Measurements from ENCODE around the gene UBE2E2. TPM values are rescaled to one million over a fixed set of nuclear protein-coding genes. Genes with fewer than 3 reads are reported as not detected.

Gene UBE2E2
- total RNA-seq, 3 donors from 2014 or later: 31.5 to 96.2 (median 59.7) TPM

GRCh38 chr3:23574822-23575315 lies 371.7 kb downstream of the UBE2E2 start:
- no peak for DNase-seq (ENCODE audit: low spot score in 2 of 2)
- Histone ChIP-seq H3K27me3 (no peaks in the 10 kb centered on the region), H3K4me3 (no peak overlapping the region), H3K4me1 (no peaks in the 10 kb centered on the region), H3K36me3 (no peaks in the 10 kb centered on the region), H3K27ac (no peak overlapping the region), H3K9me3 (no peaks in the 10 kb centered on the region)
- no peak for TF ChIP-seq POLR2A (IDR thresholded peaks at IDR 0.05)
- TF ChIP-seq POLR2AphosphoS5 (IDR thresholded peaks at IDR 0.05): no peak
- TF ChIP-seq CTCF (IDR thresholded peaks at IDR 0.05): no peak
- intact Hi-C loops (cut with DNase I; ENCODE audit: low total_unique reads): no loop called here

- Histone ChIP-seq H3K36me3 (no peaks in the 10 kb centered on the region), H3K27ac (no peak overlapping the region), H3K4me3 (no peak overlapping the region), H3K9me3 (no peaks in the 10 kb centered on the region), H3K27me3 (no peaks in the 10 kb centered on the region), H3K4me1 (no peaks in the 10 kb centered on the region)
- no peak for DNase-seq (ENCODE audit: low spot score in 2 of 2)
- TF ChIP-seq CTCF (IDR thresholded peaks at IDR 0.05) (no peak), POLR2A (IDR thresholded peaks at IDR 0.05) (no peak), POLR2AphosphoS5 (IDR thresholded peaks at IDR 0.05) (no peak)
- intact Hi-C loops (cut with DNase I; ENCODE audit: low total_unique reads): no loop called here
Observed at GRCh38 chr3:23575697-23576096, 372.6 kb downstream of the UBE2E2 start.

GRCh38 chr3:23576379-23576959 lies 373.3 kb downstream of the UBE2E2 start:
- DNase-seq (ENCODE audit: low spot score in 2 of 2): no peak
- H3K36me3 ChIP-seq: no peaks in the 10 kb centered on the region
- H3K9me3 ChIP-seq: no peaks in the 10 kb centered on the region
- TF ChIP-seq POLR2A (IDR thresholded peaks at IDR 0.05) (no peak), POLR2AphosphoS5 (IDR thresholded peaks at IDR 0.05) (no peak), CTCF (IDR thresholded peaks at IDR 0.05) (no peak)
- H3K4me3 ChIP-seq: no peak overlapping the region
- H3K27me3 ChIP-seq: no peaks in the 10 kb centered on the region
- intact Hi-C loops (cut with DNase I; ENCODE audit: low total_unique reads): no loop called here
- no peak overlapping the region for H3K27ac ChIP-seq
- no peaks in the 10 kb centered on the region for H3K4me1 ChIP-seq

GRCh38 chr3:23580096-23580713 lies 377.1 kb downstream of the UBE2E2 start:
- Histone ChIP-seq H3K27me3 (no peaks in the 10 kb centered on the region), H3K27ac (no peak overlapping the region), H3K4me1 (no peaks in the 10 kb centered on the region), H3K4me3 (no peak overlapping the region), H3K36me3 (no peaks in the 10 kb centered on the region), H3K9me3 (no peaks in the 10 kb centered on the region)
- TF ChIP-seq CTCF (IDR thresholded peaks at IDR 0.05) (no peak), POLR2A (IDR thresholded peaks at IDR 0.05) (no peak), POLR2AphosphoS5 (IDR thresholded peaks at IDR 0.05) (no peak)
- DNase-seq (ENCODE audit: low spot score in 2 of 2): no peak
- intact Hi-C loops (cut with DNase I; ENCODE audit: low total_unique reads): no loop called here

GRCh38 chr3:23583980-23584740 lies 381.0 kb downstream of the UBE2E2 start:
- no peak for DNase-seq (ENCODE audit: low spot score in 2 of 2)
- TF ChIP-seq POLR2A (IDR thresholded peaks at IDR 0.05) (no peak), CTCF (IDR thresholded peaks at IDR 0.05) (no peak), POLR2AphosphoS5 (IDR thresholded peaks at IDR 0.05) (no peak)
- intact Hi-C loops (cut with DNase I; ENCODE audit: low total_unique reads): no loop called here
- no peaks in the 10 kb centered on the region for H3K27me3 ChIP-seq
- no peak overlapping the region for H3K4me3 ChIP-seq
- no peak overlapping the region for H3K27ac ChIP-seq
- H3K36me3 ChIP-seq: no peaks in the 10 kb centered on the region
- no peaks in the 10 kb centered on the region for H3K4me1 ChIP-seq
- no peaks in the 10 kb centered on the region for H3K9me3 ChIP-seq
